Parathyroid adenoma (tissue), 2 donors: ENCODE measurements around the gene MAPK9.

ENCODE experiments used
- H2AFZ ChIP-seq: fragments of 300-600 bp; sonication (generic); one replicate; pipeline ENCODE4 v1.7.0; 2017; ENCODE audit warnings: antibody characterized with exemption, mild to moderate bottlenecking
- H3K27ac ChIP-seq: fragments of 300-600 bp; sonication (generic); one replicate; pipeline ENCODE4 v1.7.0; 2017
- H3K27me3 ChIP-seq: fragments of 300-600 bp; sonication (generic); one replicate; pipeline ENCODE4 v1.7.0; 2017; ENCODE audit warnings: low read length; ENCODE audit not compliant: control insufficient read depth, insufficient read depth
- H3K36me3 ChIP-seq: fragments of 300-600 bp; sonication (generic); one replicate; pipeline ENCODE4 v1.7.0; 2017; ENCODE audit warnings: low read length; ENCODE audit not compliant: control insufficient read depth, insufficient read depth
- H3K4me1 ChIP-seq: fragments of 300-600 bp; sonication (generic); one replicate; pipeline ENCODE4 v1.7.0; 2017; ENCODE audit warnings: control low read depth
- H3K4me2 ChIP-seq: fragments of 300-600 bp; sonication (generic); one replicate; pipeline ENCODE4 v1.7.0; 2017; ENCODE audit warnings: low read length
- H3K4me3 ChIP-seq: fragments of 300-600 bp; sonication (generic); one replicate; pipeline ENCODE4 v1.7.0; 2017; ENCODE audit warnings: low read depth, low read length
- H3K79me2 ChIP-seq: fragments of 300-600 bp; sonication (generic); one replicate; pipeline ENCODE4 v1.7.0; 2017; ENCODE audit warnings: control low read depth
- H3K9ac ChIP-seq: fragments of 300-600 bp; sonication (generic); one replicate; pipeline ENCODE4 v1.7.0; 2017; ENCODE audit warnings: mild to moderate bottlenecking
- H3K9me3 ChIP-seq: fragments of 300-600 bp; sonication (generic); one replicate; pipeline ENCODE4 v1.7.0; 2017; ENCODE audit warnings: low read length; ENCODE audit not compliant: control insufficient read depth
- CTCF ChIP-seq: fragments of 300-600 bp; sonication (generic); IDR thresholded peaks from one replicate; pipeline ENCODE4 v1.7.0; 2017; ENCODE audit warnings: antibody characterized with exemption, mild to moderate bottlenecking
- donor health status: primary hyperparathyroidism.

The MAPK9 gene

GRCh38 chr5:180313677-180314505 is 22.0 kb upstream of the MAPK9 start:
- Histone ChIP-seq H3K4me2 (peak overlapping the region; percentile 67), H3K27me3 (no peaks in the 10 kb centered on the region), H2AFZ (no peak overlapping the region), H3K9ac (no peak overlapping the region), H3K4me1 (no peaks in the 10 kb centered on the region), H3K79me2 (no peaks in the 10 kb centered on the region), H3K36me3 (no peaks in the 10 kb centered on the region), H3K27ac (no peak overlapping the region), H3K9me3 (no peaks in the 10 kb centered on the region), H3K4me3 (peak overlapping the region; percentile 41)
- no peak for TF ChIP-seq CTCF

- no peak overlapping the region for H3K4me3 ChIP-seq
- no peaks in the 10 kb centered on the region for H3K36me3 ChIP-seq
- no peak overlapping the region for H3K9ac ChIP-seq
- no peak for TF ChIP-seq CTCF
- no peaks in the 10 kb centered on the region for H3K79me2 ChIP-seq
- no peak overlapping the region for H3K4me2 ChIP-seq
- H3K4me1 ChIP-seq = no peaks in the 10 kb centered on the region
- H2AFZ ChIP-seq = no peak overlapping the region
- no peak overlapping the region for H3K27ac ChIP-seq
- no peaks in the 10 kb centered on the region for H3K27me3 ChIP-seq
- H3K9me3 ChIP-seq = no peaks in the 10 kb centered on the region
Measured at GRCh38 chr5:180311216-180311615, 19.3 kb upstream of the MAPK9 start.

GRCh38 chr5:180306796-180307195 is 14.9 kb upstream of the MAPK9 start:
- H3K4me1 ChIP-seq = no peaks in the 10 kb centered on the region
- no peaks in the 10 kb centered on the region for H3K36me3 ChIP-seq
- H3K4me2 ChIP-seq = no peak overlapping the region
- H3K9ac ChIP-seq = no peak overlapping the region
- TF ChIP-seq CTCF = no peak
- H3K9me3 ChIP-seq = no peaks in the 10 kb centered on the region
- no peaks in the 10 kb centered on the region for H3K27me3 ChIP-seq
- no peaks in the 10 kb centered on the region for H3K79me2 ChIP-seq
- no peak overlapping the region for H3K27ac ChIP-seq
- H2AFZ ChIP-seq = no peak overlapping the region
- H3K4me3 ChIP-seq = no peak overlapping the region

GRCh38 chr5:180305481-180305880 is 13.6 kb upstream of the MAPK9 start:
- H2AFZ ChIP-seq = no peak overlapping the region
- no peak overlapping the region for H3K4me3 ChIP-seq
- no peak for TF ChIP-seq CTCF
- H3K9me3 ChIP-seq = no peaks in the 10 kb centered on the region
- no peaks in the 10 kb centered on the region for H3K27me3 ChIP-seq
- H3K4me2 ChIP-seq = no peak overlapping the region
- H3K36me3 ChIP-seq = no peaks in the 10 kb centered on the region
- no peak overlapping the region for H3K27ac ChIP-seq
- no peaks in the 10 kb centered on the region for H3K79me2 ChIP-seq
- H3K9ac ChIP-seq = no peak overlapping the region
- H3K4me1 ChIP-seq = no peaks in the 10 kb centered on the region
